Measurements from ENCODE around the gene SH3PXD2A. TPM values are rescaled to one million over a fixed set of nuclear protein-coding genes. Genes with fewer than 3 reads are reported as not detected.

SH3PXD2A gene
- total and polyA plus RNA-seq, 9 of the 15 experiments (the other 6 are each of a cell fraction or from before 2014, with no cell fraction given) = 0.41 to 9.3 (median 2.5) TPM

GRCh38 chr10:103829838-103830465, 25.4 kb downstream of the SH3PXD2A start (continued):
- TF ChIP-seq, protein P1, sequence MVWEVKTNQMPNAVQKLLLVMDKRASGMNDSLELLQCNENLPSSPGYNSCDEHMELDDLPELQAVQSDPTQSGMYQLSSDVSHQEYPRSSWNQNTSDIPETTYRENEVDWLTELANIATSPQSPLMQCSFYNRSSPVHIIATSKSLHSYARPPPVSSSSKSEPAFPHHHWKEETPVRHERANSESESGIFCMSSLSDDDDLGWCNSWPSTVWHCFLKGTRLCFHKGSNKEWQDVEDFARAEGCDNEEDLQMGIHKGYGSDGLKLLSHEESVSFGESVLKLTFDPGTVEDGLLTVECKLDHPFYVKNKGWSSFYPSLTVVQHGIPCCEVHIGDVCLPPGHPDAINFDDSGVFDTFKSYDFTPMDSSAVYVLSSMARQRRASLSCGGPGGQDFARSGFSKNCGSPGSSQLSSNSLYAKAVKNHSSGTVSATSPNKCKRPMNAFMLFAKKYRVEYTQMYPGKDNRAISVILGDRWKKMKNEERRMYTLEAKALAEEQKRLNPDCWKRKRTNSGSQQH (CRISPR knock-in tag; IDR thresholded peaks at IDR 0.05) = no peak

DNA sequence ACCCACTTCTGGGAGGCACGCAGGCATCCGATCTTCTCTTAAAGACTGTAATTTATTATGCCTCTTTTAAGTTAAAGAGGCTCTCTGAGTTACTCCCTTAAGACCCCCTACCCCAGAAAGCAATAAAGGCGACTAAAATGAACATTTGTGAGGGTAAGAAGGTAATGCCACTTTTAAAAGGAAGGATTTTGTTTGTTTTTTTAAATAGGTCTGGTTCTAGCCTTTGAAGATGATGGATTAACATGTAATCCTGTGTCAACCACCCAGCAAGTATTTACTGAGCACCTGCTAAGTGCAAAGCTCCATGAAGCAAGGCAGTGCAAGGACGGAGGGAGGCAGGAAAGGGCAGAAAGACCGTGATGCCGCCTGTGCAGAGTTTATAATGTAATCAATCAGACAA, 26.1 kb downstream of the SH3PXD2A start:
- H4K20me1 ChIP-seq (replicated peaks; ENCODE audit: control insufficient read depth, insufficient read depth, low read length) = no peaks in the 10 kb centered on the region
- no TSS peak for BruUV-seq (replicated peaks)
- H3K36me3 ChIP-seq (ENCODE audit: control insufficient read depth, insufficient read depth, low read length) = no peaks in the 10 kb centered on the region
- no peak overlapping the region for H2AFZ ChIP-seq (ENCODE audit: low read depth, low read length)
- H3K4me2 ChIP-seq (ENCODE audit: insufficient read depth, low read length) = no peak overlapping the region
- intact Hi-C loops (cut with micrococcal nuclease) = no loop called here
- H3K27me3 ChIP-seq (ENCODE audit: control insufficient read depth in 2 of 2, insufficient read depth in 2 of 2, low read length in 2 of 2) = peaks cover 5 to 34% of the 10 kb centered on the region in 2 experiments; a peak in 4 of 5 replicates
- in situ Hi-C loops (cut with MboI) = no loop called here
- POLR2A ChIA-PET = interaction anchor here (1.7 kb wide), 1 partner anchor 15 kb away, joined by 4 read pairs; no protein-coding TSS in a partner anchor
- peaks cover 3% of the 10 kb centered on the region; the same call in 1 of the 2 replicates for H3K9me3 ChIP-seq (replicated peaks; ENCODE audit: control insufficient read depth, insufficient read depth, low read depth, low read length)
- H3K27ac ChIP-seq (ENCODE audit: extremely low read depth, low read depth, low read length) = no peak overlapping the region
- CTCF ChIA-PET (ENCODE audit: low intra/inter-chr PET ratio) = no interaction called here
- ATAC-seq (no peak), DNase-seq (ENCODE audit: extremely low read depth in 1 of 4, low spot score in 3 of 4) (no peak), FAIRE-seq (no peak)
- H3K9me1 ChIP-seq (ENCODE audit: control insufficient read depth, insufficient read depth, low read length) = no peaks in the 10 kb centered on the region
- no peak overlapping the region for H3K4me3 ChIP-seq
- H3K79me2 ChIP-seq (ENCODE audit: control insufficient read depth, insufficient read depth, low read length) = no peaks in the 10 kb centered on the region
- WGBS (ENCODE audit: insufficient coverage, low coverage, missing lambda C conversion rate) = 0% methylated on average over 6 of the region's 6 CpGs
- H3K4me1 ChIP-seq (replicated peaks in 1 of 2; ENCODE audit: control insufficient read depth in 2 of 2, insufficient read depth in 2 of 2, low read length in 2 of 2) = no peaks in the 10 kb centered on the region; a peak in 2 of 5 replicates
- H3K9ac ChIP-seq (ENCODE audit: insufficient read depth in 1 of 2, low read depth in 2 of 2, low read length in 2 of 2) = no peak overlapping the region
- no peak for TF ChIP-seq RFX1 (IDR thresholded peaks at IDR 0.05)
- TF ChIP-seq, protein P2, sequence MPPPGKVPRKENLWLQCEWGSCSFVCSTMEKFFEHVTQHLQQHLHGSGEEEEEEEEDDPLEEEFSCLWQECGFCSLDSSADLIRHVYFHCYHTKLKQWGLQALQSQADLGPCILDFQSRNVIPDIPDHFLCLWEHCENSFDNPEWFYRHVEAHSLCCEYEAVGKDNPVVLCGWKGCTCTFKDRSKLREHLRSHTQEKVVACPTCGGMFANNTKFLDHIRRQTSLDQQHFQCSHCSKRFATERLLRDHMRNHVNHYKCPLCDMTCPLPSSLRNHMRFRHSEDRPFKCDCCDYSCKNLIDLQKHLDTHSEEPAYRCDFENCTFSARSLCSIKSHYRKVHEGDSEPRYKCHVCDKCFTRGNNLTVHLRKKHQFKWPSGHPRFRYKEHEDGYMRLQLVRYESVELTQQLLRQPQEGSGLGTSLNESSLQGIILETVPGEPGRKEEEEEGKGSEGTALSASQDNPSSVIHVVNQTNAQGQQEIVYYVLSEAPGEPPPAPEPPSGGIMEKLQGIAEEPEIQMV (tag; conservative IDR thresholded peaks at IDR 0.05; ENCODE audit: low read depth) = no peak
- TF ChIP-seq, protein P3, sequence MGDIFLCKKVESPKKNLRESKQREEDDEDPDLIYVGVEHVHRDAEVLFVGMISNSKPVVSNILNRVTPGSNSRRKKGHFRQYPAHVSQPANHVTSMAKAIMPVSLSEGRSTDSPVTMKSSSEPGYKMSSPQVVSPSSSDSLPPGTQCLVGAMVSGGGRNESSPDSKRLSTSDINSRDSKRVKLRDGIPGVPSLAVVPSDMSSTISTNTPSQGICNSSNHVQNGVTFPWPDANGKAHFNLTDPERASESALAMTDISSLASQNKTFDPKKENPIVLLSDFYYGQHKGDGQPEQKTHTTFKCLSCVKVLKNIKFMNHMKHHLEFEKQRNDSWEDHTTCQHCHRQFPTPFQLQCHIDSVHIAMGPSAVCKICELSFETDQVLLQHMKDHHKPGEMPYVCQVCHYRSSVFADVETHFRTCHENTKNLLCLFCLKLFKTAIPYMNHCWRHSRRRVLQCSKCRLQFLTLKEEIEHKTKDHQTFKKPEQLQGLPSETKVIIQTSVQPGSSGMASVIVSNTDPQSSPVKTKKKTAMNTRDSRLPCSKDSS (IDR thresholded peaks at IDR 0.05; ENCODE audit: low read depth, partially characterized antibody) = no peak
- TF ChIP-seq, protein P4, sequence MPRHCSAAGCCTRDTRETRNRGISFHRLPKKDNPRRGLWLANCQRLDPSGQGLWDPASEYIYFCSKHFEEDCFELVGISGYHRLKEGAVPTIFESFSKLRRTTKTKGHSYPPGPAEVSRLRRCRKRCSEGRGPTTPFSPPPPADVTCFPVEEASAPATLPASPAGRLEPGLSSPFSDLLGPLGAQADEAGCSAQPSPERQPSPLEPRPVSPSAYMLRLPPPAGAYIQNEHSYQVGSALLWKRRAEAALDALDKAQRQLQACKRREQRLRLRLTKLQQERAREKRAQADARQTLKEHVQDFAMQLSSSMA (CRISPR knock-in tag; IDR thresholded peaks at IDR 0.05) = no peak
- no peak for TF ChIP-seq PTRF (tag; IDR thresholded peaks at IDR 0.05)
- no peak for TF ChIP-seq NCOA6 (IDR thresholded peaks at IDR 0.05)
- no peak for TF ChIP-seq SMARCC2 (IDR thresholded peaks at IDR 0.05; ENCODE audit: low read depth)
- TF ChIP-seq ETS2 (tag; IDR thresholded peaks at IDR 0.05; ENCODE audit: borderline replicate concordance, poor library complexity, severe bottlenecking) = no peak
- TF ChIP-seq FOXK2 (conservative IDR thresholded peaks at IDR 0.05 in 1 of 2, IDR thresholded peaks at IDR 0.05 in 1 of 2; ENCODE audit: low read depth in 2 of 2) = no peak
- TF ChIP-seq SRSF7 (optimal IDR thresholded peaks at IDR 0.05; ENCODE audit: low read depth, low read length) = no peak

Data from K562 (cell line).